IPS-20b (cell line): ENCODE measurements around the gene PTPN3.

Source experiments
- H3K27ac ChIP-seq: one replicate; pipeline ENCODE4 v1.5.1; 2013; ENCODE audit warnings: low read length
- H3K27me3 ChIP-seq: 2 replicates; pipeline ENCODE4 v1.6.1; 2013; ENCODE audit warnings: mild to moderate bottlenecking, low read length, inconsistent platforms; ENCODE audit not compliant: insufficient read depth
- H3K36me3 ChIP-seq: 2 replicates; pipeline ENCODE4 v1.6.1; 2013; ENCODE audit warnings: low read depth, mild to moderate bottlenecking, inconsistent platforms, low read length, moderate library complexity; ENCODE audit not compliant: insufficient read depth
- H3K4me1 ChIP-seq: 2 replicates; pipeline ENCODE4 v1.6.1; 2013; ENCODE audit warnings: mild to moderate bottlenecking, control low read depth, inconsistent platforms, low read length, moderate library complexity; ENCODE audit not compliant: insufficient read depth
- H3K4me3 ChIP-seq: 2 replicates; pipeline ENCODE4 v1.5.1; 2013; ENCODE audit warnings: mild to moderate bottlenecking, low read length, inconsistent platforms
- H3K9ac ChIP-seq: 2 replicates; pipeline ENCODE4 v1.6.1; 2013; ENCODE audit warnings: low read depth, mild to moderate bottlenecking, inconsistent platforms, low read length, moderate library complexity
- H3K9me3 ChIP-seq: 2 replicates; pipeline ENCODE4 v1.6.1; 2013; ENCODE audit warnings: mild to moderate bottlenecking, low read depth, low read length, inconsistent platforms; ENCODE audit not compliant: insufficient read depth

The PTPN3 gene

DNA sequence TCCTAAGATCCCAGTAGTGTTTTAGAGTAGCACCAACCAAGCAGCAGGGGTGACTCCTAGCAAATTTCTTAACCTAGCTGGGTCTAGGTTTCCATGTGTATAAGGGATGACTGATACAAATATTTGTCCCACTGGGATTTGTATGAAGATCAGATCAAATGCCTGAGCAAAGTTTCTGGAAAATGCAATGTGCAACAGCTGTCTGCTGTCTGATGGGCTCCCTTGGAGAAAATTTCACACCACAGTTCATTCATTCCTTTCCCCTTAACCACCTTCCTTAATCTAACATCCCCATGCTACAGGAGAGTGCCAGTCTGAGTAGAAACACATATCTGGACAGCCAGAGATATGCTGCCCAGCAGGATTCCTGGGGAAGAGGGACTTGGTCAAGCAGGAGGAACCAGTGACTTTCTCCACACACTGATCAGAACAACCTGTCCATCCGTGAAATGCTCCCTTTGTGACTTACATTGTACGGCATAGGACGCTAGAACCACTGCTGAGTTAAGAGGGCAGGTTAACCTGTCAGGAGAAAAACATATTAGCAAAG lies 53.3 kb downstream of the PTPN3 start:
- Histone ChIP-seq H3K27ac (no peak overlapping the region), H3K4me1 (no peaks in the 10 kb centered on the region), H3K9ac (no peak overlapping the region), H3K4me3 (no peak overlapping the region), H3K36me3 (no peaks in the 10 kb centered on the region), H3K9me3 (no peaks in the 10 kb centered on the region), H3K27me3 (no peaks in the 10 kb centered on the region)

DNA sequence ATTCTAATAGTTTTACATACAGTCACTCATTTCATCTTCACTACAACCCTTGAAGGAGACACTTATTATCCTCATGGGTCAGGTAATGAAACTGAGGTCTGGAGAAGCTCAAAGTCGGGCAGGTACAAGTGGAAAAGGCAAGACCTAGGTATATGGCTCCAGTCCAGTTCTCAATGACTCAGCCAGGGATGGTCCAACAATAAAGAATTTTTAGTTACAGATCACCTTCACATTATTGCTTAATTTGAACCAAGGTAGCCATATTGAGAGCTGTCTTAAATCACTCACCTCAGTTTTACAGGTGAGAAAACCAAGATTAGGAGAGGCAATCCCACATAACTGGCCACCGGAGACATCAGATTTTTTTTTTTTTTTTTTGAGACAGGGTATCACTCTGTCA lies 55.4 kb downstream of the PTPN3 start:
- H3K9me3 ChIP-seq = no peaks in the 10 kb centered on the region
- no peak overlapping the region for H3K9ac ChIP-seq
- H3K4me1 ChIP-seq = no peaks in the 10 kb centered on the region
- no peaks in the 10 kb centered on the region for H3K36me3 ChIP-seq
- no peak overlapping the region for H3K27ac ChIP-seq
- H3K27me3 ChIP-seq = no peaks in the 10 kb centered on the region
- no peak overlapping the region for H3K4me3 ChIP-seq

DNA sequence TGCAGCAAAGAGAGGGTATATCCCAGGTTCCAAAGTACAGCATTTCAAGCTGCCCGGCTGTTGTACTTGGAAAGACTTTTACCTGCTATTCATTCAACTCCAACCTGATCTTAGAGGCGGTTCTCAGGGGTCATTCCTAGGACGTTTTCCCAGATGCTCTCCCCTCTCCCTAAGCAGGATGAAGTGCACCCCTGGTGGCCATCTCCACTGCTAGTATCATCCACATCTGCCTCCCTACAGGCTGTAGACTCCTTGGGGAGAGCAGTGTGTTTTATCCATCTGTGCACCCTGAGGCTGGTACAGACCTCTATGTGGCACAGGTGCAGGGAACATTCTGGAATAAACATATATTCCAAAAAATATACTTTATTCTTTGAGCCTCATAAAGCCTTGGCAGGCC lies 56.8 kb downstream of the PTPN3 start:
- no peak overlapping the region for H3K9ac ChIP-seq
- no peak overlapping the region for H3K27ac ChIP-seq
- H3K9me3 ChIP-seq = no peaks in the 10 kb centered on the region
- H3K4me1 ChIP-seq = no peaks in the 10 kb centered on the region
- H3K36me3 ChIP-seq = no peaks in the 10 kb centered on the region
- H3K27me3 ChIP-seq = no peaks in the 10 kb centered on the region
- H3K4me3 ChIP-seq = no peak overlapping the region

DNA sequence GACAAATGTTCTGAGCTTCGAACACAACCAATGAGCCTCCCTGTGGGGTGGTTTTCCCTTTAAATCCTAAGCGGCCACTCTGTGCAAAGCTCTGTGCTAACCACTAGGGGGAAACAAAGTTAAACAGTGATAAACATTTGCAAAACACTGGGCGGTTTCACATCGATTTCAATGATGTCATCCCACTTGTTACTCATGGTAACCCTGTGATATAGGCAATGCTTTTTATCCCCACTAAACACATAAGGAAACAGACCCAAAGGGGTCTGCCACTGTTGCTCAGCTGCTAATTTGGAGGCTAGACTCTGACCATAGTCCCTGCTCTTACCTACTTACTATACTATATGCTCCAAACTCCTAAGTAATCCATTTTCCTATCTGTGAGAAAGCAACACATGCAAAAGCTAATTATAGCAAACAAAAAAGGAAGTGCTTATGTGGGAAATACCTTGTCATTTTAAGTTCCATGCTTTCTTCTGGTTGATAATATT lies 57.3 kb downstream of the PTPN3 start:
- H3K4me1 ChIP-seq = no peaks in the 10 kb centered on the region
- H3K4me3 ChIP-seq = no peak overlapping the region
- H3K9ac ChIP-seq = no peak overlapping the region
- peak overlapping the region; percentile 21 for H3K27ac ChIP-seq
- no peaks in the 10 kb centered on the region for H3K9me3 ChIP-seq
- H3K36me3 ChIP-seq = no peaks in the 10 kb centered on the region
- H3K27me3 ChIP-seq = no peaks in the 10 kb centered on the region

DNA sequence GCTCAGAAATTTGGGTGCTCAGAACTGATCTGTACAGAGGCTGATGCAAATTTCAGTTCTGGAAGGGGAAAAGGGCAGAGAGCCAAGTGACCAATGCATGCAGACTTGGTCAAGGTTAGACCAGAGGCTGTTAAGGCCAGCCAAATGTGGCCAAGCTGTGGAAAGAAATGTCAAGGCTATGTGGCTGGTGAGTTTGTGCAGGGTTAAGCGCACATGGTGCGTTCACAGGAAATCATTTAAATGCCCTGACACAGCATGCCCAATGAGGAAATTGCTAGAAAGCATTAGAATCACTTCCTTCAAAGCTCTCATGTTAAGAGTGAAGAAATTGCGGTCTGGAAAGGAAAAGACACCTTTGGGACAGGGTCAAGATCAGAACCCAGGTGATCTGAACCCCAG lies 58.0 kb downstream of the PTPN3 start:
- H3K27me3 ChIP-seq = no peaks in the 10 kb centered on the region
- no peak overlapping the region for H3K27ac ChIP-seq
- no peak overlapping the region for H3K4me3 ChIP-seq
- no peak overlapping the region for H3K9ac ChIP-seq
- H3K9me3 ChIP-seq = no peaks in the 10 kb centered on the region
- H3K4me1 ChIP-seq = no peaks in the 10 kb centered on the region
- H3K36me3 ChIP-seq = no peaks in the 10 kb centered on the region

DNA sequence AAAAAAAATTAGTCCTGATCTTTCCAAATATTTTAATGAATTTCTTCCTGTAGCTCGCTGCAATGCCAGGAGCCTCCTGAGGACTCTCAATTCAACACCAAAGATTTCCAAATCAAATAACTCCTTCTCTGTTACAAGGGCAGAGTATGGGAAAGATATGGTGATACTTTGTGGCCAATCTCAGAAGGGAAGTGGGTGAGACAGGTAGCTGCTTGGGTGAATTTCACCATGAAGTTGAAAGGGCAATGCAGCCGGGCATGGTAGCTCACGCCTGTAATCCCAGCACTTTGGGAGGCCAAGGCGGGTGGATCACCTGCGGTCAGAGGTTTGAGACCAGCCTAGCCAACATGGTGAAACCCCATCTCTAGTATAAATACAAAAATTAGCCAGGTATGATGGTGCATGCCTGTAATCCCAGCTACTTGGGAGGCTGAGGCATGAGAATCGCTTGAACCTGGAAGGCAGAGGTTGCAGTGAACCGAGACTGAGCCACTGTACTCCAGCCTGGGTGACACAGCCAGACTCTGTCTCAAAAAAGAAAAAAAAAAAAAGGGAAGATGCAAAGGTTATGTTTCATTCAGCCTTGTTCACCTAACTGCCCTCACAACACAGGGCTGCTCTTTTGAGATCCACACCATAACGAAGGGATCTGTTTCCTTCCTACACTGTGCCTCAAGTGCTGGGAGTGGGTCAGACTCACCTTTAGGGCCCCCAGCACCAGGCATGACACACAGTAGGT lies 58.6 kb downstream of the PTPN3 start:
- no peaks in the 10 kb centered on the region for H3K36me3 ChIP-seq

DNA sequence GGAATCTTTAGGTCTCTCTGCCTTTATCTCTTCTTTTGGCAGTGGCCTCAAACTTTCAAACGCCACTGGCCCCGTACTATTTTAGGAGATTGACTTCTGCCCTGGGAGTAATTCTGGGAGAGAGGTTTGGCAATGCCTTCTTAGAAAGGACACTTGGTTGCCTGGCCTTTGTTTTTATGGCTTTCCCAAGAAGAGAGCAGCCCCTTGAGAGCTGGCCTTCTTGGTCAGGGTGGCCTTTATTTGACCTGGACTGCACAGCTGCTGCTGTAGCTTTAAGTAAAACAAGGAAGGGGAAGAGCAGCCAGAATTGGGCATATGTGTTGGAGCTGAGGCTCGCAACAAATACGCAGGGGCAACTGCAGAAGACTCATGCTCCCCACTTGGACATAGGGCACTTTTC lies 60.8 kb downstream of the PTPN3 start:
- Histone ChIP-seq H3K9me3 (no peaks in the 10 kb centered on the region), H3K4me3 (no peak overlapping the region), H3K9ac (no peak overlapping the region), H3K27me3 (no peaks in the 10 kb centered on the region), H3K4me1 (no peaks in the 10 kb centered on the region), H3K36me3 (no peaks in the 10 kb centered on the region), H3K27ac (no peak overlapping the region)

More for the DNA sequence above, 58.6 kb downstream of the PTPN3 start:
- H3K9ac ChIP-seq = no peak overlapping the region
- H3K9me3 ChIP-seq = no peaks in the 10 kb centered on the region
- no peaks in the 10 kb centered on the region for H3K4me1 ChIP-seq
- no peak overlapping the region for H3K4me3 ChIP-seq
- H3K27ac ChIP-seq = no peak overlapping the region
- no peaks in the 10 kb centered on the region for H3K27me3 ChIP-seq

DNA sequence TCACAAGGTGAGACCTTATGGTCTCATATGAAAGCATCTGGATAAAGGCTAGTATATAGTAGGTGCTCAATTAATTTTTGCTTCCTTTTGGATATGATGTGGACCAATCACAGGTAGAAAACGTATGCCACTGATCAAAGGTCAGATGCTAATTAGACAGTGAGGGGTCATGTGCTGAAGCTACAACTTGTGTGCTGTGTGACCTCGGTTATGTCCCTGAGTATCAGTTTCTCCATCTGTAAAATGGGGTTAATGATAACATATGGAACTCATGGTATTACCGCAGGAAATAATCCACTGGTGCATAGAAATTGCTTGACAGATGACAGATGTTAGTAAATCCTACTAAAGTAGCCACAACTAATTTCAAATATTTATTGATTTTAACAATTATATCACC lies 62.0 kb downstream of the PTPN3 start:
- H3K36me3 ChIP-seq = no peaks in the 10 kb centered on the region
- H3K4me3 ChIP-seq = no peak overlapping the region
- no peak overlapping the region for H3K9ac ChIP-seq
- no peaks in the 10 kb centered on the region for H3K27me3 ChIP-seq
- no peaks in the 10 kb centered on the region for H3K9me3 ChIP-seq
- no peak overlapping the region for H3K27ac ChIP-seq
- no peaks in the 10 kb centered on the region for H3K4me1 ChIP-seq

DNA sequence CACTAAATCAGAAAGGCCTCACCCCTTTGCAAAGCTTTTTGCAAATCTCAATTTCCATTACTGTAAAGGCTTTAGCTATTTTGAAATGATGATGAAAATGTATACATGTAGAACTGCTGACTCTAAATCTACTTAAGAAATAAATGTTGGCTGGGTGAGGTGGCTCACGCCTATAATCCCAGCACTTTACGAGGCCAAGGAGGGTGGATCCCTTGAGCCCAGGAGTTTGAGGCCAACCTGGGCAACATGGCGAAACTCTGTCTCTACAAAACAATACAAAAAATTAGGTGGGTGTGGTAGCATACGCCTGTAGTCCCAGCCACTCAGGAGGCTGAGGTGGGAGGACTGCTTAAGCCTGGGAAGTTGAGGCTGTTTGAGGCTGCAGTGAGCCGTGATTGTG lies 64.6 kb downstream of the PTPN3 start:
- no peak overlapping the region for H3K9ac ChIP-seq
- no peaks in the 10 kb centered on the region for H3K4me1 ChIP-seq
- no peak overlapping the region for H3K4me3 ChIP-seq

DNA sequence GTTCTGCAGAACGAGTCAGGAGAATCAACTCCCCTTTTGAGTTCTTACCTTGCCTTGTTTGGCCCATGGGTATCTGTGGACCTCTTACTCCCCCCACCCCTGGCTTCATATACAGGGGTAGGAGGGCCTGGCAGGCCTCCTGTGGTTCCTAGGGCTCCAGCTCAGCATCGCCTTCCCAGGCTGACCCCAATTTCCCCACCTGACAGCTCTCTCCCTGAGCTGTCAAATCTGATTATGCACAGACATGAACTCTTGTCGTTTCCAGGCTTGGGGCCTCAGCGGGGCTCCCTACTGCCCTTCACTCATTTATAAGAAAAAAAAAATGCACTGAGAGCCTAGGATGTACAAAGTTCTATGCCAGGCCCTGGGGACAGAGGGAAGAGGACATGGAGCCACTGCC lies 67.9 kb downstream of the PTPN3 start:
- no peak overlapping the region for H3K9ac ChIP-seq
- no peaks in the 10 kb centered on the region for H3K4me1 ChIP-seq
- no peaks in the 10 kb centered on the region for H3K9me3 ChIP-seq
- no peak overlapping the region for H3K27ac ChIP-seq
- H3K27me3 ChIP-seq = no peaks in the 10 kb centered on the region
- H3K4me3 ChIP-seq = no peak overlapping the region
- no peaks in the 10 kb centered on the region for H3K36me3 ChIP-seq

More for the DNA sequence above, 64.6 kb downstream of the PTPN3 start:
- Histone ChIP-seq H3K27me3 (no peaks in the 10 kb centered on the region), H3K9me3 (no peaks in the 10 kb centered on the region), H3K27ac (no peak overlapping the region), H3K36me3 (no peaks in the 10 kb centered on the region)

DNA sequence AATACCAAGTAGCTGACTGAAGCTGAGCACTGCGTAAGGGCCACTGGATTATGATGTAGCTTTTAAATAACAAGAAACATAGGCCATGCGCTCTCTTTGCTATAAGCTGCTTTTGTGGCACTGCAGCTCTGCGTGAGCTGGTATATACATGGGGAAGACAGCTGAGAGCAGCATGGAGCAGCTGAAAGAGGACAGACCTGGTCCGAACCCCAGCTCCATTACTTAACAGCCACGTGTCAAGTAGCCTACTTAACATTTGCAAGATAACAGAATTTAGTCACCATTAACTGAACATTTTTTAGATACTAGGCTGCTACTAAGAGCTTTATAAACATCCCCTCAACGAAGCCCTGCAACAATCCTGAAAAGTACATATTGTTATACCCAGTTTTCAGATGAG lies 69.3 kb downstream of the PTPN3 start:
- Histone ChIP-seq H3K4me3 (no peak overlapping the region), H3K4me1 (no peaks in the 10 kb centered on the region), H3K27ac (no peak overlapping the region), H3K27me3 (no peaks in the 10 kb centered on the region), H3K9ac (no peak overlapping the region), H3K9me3 (no peaks in the 10 kb centered on the region), H3K36me3 (no peaks in the 10 kb centered on the region)

DNA sequence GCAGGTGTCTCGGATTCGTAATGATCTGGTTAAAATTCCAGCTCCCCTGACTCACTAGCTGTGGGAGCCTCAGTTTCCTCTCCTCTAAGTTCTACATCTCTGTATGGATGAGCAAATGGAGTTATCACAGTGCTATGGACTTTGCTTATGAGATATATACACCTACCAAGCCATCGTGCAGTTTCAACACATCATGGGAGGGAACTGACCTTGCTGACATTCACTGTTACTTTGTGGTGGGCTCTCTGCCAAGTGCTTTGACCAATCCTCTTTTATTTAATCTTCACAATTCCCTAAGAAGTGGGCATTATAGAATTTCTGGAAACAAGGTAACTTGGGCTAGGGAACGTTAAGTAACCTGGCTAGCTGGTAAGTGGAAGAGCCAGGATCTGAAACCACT lies 70.2 kb downstream of the PTPN3 start:
- no peaks in the 10 kb centered on the region for H3K27me3 ChIP-seq

More for the DNA sequence above, 70.2 kb downstream of the PTPN3 start:
- no peaks in the 10 kb centered on the region for H3K9me3 ChIP-seq
- H3K27ac ChIP-seq = no peak overlapping the region
- H3K4me3 ChIP-seq = no peak overlapping the region
- no peaks in the 10 kb centered on the region for H3K36me3 ChIP-seq
- no peaks in the 10 kb centered on the region for H3K4me1 ChIP-seq
- no peak overlapping the region for H3K9ac ChIP-seq
